Sciatic nerve (tissue), 2 donors: ENCODE measurements around the gene TMEM238. TPM values are rescaled to one million over a fixed set of nuclear protein-coding genes. Genes with fewer than 3 reads are reported as not detected.

ENCODE experiments used
- ATAC-seq: fragments of 200-7000 bp; cut with Tn5 transposase; one replicate; pipeline ENCODE4 v1.9.1; 2020; ENCODE audit warnings: mild to moderate bottlenecking, moderate library complexity
- DNase-seq: peaks from one replicate; pipeline ENCODE4 v3.0.0-alpha.2; 2020; ENCODE audit warnings: low spot score
- intact Hi-C: fragments of 100-400 bp; cut with DNase I; formaldehyde crosslinking; loops from one replicate; pipeline ENCODE4 v1.14.2; 2022
- total RNA-seq: library from RNA; stranded (reverse); fragmentation: NEBNext Ultra II Directional; extraction: Animal tissue kit (Norgen Biotek cat#: 25700); gene quantifications from one replicate; pipeline ENCODE4 v1.2.1, GENCODE V29; 2021
- donor health status: DM: no; HTN: no; CAD: no.
- donor health status: DM: no; HTN: no; CAD: no.

The TMEM238 gene
- total RNA-seq, 1 donor from 2014 or later = 2.9 TPM

DNA sequence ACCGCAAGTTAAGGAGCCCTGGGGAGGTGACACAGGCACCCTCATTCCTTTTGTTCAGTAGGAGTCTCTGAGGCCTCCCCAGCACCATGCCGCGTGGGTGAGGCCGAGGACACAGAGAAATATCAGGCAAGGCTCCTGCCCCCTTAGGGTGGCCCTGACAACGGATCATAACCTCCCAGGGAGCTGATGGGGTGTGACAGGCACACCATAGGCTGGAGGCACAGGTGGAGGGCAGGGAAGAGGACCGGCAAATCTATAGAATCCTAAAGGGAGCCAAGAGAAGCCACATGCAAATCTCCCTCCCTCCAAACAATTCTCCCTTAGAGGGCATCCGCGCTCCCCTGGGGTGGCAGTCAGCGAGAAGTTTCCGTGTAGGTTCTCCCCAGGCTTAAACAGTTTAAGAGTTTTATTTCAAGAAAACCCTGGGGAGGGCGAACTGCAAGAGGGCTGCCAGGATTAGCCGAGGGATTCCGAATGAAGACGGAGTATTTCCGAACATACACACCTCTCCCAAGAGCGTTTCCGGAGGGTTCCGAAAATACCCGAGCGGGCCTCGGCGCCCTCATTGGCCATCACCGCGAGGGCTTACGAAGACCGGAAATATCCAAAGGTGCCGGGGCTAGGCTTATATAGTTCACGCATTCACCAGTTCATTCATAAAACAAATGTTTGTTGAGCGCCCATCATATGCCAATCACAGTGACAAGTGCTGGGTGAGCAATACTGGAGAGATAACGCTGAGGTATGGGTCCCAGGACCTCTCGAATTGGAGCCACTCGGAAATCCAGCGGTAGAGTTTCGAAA is 1.0 kb upstream of the TMEM238 start:
- DNase-seq (peak; percentile 99), ATAC-seq (peak; percentile 95)
- intact Hi-C loops = loop anchor here (5.0 kb wide), 1 partner anchor 83 kb away; no protein-coding TSS in a partner anchor

DNA sequence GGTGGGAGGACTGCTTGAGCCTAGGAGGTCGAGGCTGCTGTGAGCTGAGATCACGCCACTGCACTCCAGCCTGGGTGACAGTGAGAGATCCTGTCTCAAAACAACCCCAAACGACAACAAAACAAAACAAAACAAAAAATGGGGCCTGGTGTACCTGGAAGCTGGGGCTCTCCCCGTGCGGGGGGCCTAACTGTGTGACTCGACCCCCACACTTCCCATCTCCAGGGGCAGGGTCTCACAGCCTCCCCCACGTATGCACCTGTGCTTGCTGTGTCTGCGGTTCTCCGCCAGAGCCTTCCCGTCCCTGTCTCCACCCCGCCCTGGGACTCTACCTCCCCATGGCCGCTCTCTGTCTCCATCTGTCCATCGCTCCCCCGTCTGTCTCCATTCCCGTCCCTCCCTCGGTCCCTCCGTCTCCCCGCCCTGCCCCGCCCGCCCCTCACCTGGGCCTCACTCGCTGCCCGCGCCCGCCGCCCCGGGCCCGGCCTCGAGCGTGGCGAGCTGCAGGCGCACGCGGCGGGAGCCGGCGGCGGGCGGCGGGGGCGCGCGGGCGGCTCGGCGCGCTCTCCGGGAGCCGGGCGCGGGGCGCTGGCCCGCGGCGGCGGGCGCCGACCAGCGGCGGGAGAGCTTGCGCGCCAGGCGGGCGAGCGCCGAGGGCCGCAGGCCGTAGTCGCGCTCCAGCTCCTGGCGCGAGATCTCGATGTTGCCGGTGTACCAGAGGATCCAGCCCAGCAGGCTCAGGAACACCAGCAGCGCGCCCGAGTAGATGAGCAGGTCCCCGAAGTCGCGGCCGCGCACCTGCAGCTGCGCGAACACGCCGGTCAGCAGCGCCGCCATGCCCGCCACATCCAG is 587 bp downstream of the TMEM238 start:
- ATAC-seq = no peak
- intact Hi-C loops = loop anchor here (5.0 kb wide), 1 partner anchor 81 kb away; no protein-coding TSS in a partner anchor

DNA sequence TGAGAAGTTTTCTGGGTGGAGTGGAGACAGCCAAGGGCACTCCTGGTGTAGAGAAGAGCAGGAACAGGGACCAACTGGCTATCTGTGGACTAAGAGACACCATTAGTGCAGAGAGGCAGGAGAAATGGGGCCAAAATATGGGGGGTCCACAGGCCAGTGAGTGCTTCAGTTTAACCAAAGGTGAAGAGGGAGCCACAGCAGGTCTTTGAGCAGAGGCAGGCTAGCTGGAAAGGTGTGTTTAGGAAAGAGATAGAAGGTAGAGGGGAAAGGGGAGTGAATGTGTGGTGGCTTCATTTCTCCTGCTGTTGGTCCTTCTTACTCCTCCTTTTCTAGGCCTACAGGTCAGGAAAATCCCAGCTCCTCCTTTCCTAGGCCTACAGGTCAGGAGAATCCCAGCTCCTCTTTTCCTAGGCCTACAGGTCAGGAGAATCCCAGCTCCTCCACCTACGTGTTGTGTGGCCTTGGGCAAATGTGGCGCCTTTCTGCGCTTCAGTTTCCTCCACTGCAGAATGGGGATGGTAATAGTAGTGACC is 1.5 kb downstream of the TMEM238 start:
- intact Hi-C loops = loop anchor here (5.0 kb wide), 1 partner anchor 80 kb away; no protein-coding TSS in a partner anchor
- ATAC-seq = no peak
- no peak for DNase-seq

More for the DNA sequence above, 587 bp downstream of the TMEM238 start:
- no peak for DNase-seq

- intact Hi-C loops = loop anchor here (5.0 kb wide), 1 partner anchor 80 kb away; no protein-coding TSS in a partner anchor
- DNase-seq (no peak), ATAC-seq (no peak)
Measured at GRCh38 chr19:55382013-55382412, 2.1 kb downstream of the TMEM238 start.

DNA sequence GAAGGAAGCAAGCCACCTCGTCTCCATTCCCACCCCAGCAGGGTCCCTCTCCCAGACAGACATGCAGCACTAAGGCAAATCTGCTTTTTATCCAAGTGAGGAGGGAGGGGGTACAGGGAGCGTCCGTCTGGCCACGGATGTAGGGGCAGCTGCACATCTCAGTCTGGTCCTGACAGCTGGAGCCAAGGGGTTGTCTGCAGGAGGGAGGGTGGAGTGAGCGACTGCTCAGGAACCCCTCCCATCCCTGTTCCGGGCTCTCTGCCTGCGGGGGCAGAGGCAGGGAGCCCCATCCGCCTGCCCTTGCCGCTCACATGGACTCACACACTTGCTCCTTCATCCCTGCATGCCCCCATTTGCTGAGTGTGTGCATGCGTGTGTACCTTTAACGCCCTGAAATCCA is 4.9 kb downstream of the TMEM238 start:
- intact Hi-C loops = no loop called here
- DNase-seq (no peak), ATAC-seq (no peak)

DNA sequence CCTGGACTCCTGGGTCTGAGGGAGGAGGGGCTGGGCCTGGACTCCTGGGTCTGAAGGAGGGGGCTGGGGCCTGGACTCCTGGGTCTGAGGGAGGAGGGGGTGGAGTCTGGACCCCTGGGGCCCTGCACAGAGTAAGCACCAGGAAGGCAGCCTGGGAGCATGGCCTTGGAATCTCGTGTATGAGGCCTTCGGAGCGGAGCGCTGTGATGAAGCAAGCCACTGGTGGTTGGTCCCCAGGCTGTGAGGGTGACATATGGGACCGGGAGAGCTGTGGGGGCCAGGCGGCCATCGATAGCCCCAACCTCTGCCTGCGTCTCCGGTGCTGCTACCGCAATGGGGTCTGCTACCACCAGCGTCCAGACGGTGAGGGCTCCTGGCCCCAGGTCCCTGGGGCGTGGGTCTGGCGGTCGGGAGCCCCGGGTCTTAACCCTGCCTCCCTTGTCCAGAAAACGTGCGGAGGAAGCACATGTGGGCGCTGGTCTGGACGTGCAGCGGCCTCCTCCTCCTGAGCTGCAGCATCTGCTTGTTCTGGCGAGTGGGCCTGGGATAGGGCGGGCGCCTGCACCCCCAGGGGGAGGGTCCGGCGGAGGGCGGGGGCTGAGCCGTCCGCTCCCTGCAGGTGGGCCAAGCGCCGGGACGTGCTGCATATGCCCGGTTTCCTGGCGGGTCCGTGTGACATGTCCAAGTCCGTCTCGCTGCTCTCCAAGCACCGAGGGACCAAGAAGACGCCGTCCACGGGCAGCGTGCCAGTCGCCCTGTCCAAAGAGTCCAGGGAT is 6.5 kb downstream of the TMEM238 start:
- intact Hi-C loops = no loop called here
- no peak for DNase-seq
- peak; percentile 34 for ATAC-seq

DNA sequence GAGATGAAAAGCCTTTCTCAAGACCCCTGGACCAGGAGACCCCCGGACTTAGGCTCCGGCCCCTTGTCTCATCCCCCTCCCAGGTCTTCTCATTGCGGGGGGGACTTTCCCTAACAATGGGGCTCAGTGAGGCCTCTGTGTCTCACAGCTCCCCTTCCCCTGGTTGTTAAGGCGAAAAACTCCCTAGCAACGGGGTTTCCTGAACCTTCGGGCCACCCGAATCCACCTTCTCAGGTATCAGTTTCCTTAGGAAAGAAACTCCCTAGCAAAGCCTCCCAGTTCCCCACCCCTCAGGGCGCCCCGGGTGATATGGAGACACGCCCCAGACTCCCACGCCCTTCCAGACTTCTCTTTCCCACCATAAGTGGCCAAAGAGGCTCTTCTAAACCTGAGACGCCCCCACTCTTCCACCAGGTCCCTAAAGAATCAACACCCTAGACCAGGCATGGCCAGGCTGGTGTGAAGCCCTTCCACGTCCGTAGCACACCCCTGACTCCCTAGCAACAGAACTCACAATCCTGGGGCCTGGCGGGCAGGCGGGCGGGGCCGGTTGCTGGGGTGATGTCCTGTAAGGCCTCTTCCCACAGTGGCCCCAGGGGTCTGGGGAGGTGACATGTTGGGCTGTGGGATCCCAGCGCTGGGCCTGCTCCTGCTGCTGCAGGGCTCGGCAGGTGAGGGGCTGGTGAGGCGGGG is 7.7 kb downstream of the TMEM238 start, which contains the start of gene TMEM190:
Gene TMEM190 (plus strand): TSS at position 586 of the 693 bp plus-strand sequence. CDS start 28 bp downstream, at position 614.
- ATAC-seq (no peak), DNase-seq (no peak)
- intact Hi-C loops = no loop called here

DNA sequence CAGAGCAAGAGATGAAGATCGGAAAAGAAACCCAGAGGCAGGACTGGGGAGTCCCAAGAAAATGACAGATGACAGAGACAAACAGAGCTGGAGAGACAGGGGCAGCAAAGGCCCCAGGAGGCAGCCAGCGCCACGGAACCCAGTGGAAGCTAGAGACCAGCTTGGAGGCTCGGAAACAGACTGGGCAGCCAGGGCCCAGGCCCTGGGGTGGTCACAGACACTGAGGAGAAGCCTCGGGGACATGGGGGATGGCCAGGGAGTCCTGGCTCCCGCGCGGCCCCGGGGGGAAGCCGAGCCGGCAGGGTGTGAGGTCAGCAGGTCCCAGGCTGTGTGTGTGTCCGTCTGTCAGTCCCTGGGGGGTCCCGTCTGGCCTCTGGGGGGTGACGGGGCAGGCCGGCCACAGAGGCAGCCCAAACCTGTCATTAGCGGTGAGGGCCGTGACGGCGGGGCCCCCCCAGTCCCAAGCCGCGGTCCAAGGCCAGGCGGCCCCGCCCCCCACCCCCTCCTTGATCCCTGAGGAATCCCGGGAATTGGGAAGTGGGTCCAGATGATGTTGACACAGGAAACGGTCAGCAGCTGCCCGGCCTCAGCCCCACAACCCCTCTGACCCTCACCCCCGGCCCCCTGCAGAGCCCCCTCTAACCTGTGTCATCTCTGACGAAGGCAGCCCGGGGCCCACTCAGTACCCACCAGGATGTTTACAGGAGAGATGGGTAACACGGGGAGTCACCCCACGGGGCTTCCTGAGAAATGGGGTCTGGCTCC is 9.9 kb downstream of the TMEM238 start:
- ATAC-seq (no peak), DNase-seq (no peak)

GRCh38 chr19:55373306-55373992 is 10.6 kb downstream of the TMEM238 start:
- intact Hi-C loops = no loop called here
- ATAC-seq = no peak

More for the DNA sequence above, 9.9 kb downstream of the TMEM238 start:
- intact Hi-C loops = no loop called here

DNA sequence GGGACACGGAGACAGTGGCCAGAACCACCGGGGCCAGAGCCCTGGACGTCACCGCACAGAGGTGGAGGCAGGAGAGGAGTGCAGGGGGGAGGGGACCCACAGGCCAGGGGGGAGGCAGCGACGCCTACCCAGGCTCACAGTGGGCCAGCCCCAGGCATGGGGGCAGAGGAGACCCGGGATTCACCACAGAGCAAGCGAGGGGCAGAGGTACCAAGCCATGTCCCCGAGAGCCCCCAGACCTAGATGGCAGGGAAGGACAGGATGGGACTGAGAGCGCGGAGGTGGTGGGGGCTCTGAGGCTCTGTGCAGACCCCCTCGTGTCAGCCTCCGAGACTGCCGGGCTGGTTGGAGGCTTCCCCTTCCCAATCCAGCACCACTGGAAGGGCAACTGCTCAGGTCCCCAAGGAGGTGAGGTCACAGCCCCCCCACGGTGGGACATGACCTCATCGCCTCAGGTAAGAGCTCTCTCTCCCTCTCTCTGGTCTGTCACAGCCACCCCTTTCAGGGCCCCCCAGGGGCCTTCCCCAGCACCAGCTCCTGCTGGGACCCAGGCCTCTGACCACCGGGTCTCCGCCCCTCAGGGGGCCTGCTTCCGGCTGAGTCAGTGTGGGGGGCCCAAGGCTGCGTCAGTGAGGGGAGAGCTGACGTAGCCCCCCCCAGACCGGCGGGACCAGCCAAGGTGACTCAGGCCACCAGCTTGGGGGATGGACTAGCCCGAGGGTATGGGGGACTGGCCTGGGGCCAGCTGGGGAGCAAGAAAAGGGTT is 11.6 kb downstream of the TMEM238 start:
- no peak for ATAC-seq
- DNase-seq = no peak
- intact Hi-C loops = no loop called here

More at GRCh38 chr19:55373306-55373992, 10.6 kb downstream of the TMEM238 start:
- no peak for DNase-seq

- intact Hi-C loops = no loop called here
- no peak for DNase-seq
- peak; percentile 7 for ATAC-seq
Measured at GRCh38 chr19:55370305-55370988, 13.6 kb downstream of the TMEM238 start, which contains the start of gene IL11. IL11 (minus strand) TSS chr19:55370463; CDS start chr19:55370310, 153 bp downstream.

- intact Hi-C loops = no loop called here
- DNase-seq = no peak
- ATAC-seq = no peak
Measured at GRCh38 chr19:55369653-55370304, 14.3 kb downstream of the TMEM238 start.

- intact Hi-C loops = no loop called here
- no peak for ATAC-seq
- no peak for DNase-seq
Measured at GRCh38 chr19:55368701-55369563, 15.2 kb downstream of the TMEM238 start.

- intact Hi-C loops = no loop called here
- ATAC-seq (no peak), DNase-seq (no peak)
Measured at GRCh38 chr19:55368106-55368505, 16.0 kb downstream of the TMEM238 start.
